Measurements from ENCODE around the gene FBXL22.
"Not testable (repeated sequence)": the region's sequence is repeated elsewhere in the genome, so short reads cannot be mapped to it uniquely, and the experiment has no call there.

DNA sequence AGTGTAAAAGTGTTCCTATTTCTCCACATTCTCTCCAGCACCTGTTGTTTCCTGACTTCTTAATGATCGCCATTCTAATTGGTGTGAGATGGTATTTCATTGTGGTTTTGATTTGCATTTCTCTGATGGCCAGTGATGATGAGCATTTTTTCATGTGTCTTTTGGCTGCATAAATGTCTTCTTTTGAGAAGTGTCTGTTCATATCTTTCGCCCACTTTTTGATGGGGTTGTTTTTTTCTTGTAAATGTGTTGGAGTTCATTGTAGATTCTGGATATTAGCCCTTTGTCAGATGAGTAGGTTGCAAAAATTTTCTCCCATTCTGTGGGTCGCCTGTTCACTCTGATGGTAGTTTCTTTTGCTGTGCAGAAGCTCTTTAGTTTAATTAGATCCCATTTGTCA lies 20.4 kb downstream of the FBXL22 start:
- TF ChIP-seq, protein P1, sequence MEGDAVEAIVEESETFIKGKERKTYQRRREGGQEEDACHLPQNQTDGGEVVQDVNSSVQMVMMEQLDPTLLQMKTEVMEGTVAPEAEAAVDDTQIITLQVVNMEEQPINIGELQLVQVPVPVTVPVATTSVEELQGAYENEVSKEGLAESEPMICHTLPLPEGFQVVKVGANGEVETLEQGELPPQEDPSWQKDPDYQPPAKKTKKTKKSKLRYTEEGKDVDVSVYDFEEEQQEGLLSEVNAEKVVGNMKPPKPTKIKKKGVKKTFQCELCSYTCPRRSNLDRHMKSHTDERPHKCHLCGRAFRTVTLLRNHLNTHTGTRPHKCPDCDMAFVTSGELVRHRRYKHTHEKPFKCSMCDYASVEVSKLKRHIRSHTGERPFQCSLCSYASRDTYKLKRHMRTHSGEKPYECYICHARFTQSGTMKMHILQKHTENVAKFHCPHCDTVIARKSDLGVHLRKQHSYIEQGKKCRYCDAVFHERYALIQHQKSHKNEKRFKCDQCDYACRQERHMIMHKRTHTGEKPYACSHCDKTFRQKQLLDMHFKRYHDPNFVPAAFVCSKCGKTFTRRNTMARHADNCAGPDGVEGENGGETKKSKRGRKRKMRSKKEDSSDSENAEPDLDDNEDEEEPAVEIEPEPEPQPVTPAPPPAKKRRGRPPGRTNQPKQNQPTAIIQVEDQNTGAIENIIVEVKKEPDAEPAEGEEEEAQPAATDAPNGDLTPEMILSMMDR (conservative IDR thresholded peaks at IDR 0.05 in 1 of 2, IDR thresholded peaks at IDR 0.05 in 1 of 2; ENCODE audit: low read depth in 1 of 2, low read length in 2 of 2) = not testable (repeated sequence)
- not testable (repeated sequence) for TF ChIP-seq EZH2 (IDR thresholded peaks at IDR 0.05; ENCODE audit: low read length, missing control alignments)
